Natural killer cell (primary cell): ENCODE results near the gene TMEM184C. TPM values are rescaled to one million over a fixed set of nuclear protein-coding genes. Genes with fewer than 3 reads are reported as not detected.

ENCODE experiments used
- ATAC-seq, 3 donors: fragments of 150-1000 bp in 2 of 3; fragments of 200-7000 bp in 1 of 3; cut with Tn5 transposase; 1 replicate in 1 of 3; 2 replicates in 2 of 3; pipeline ENCODE4 v1.10.0; 2021; ENCODE audit warnings: mild to moderate bottlenecking in 2 of 3, moderate library complexity in 2 of 3
- DNase-seq, 2 donors: peaks; one replicate each; pipeline versions ENCODE4 v3.0.0 to v3.0.0-alpha.2; 2013 to 2021; ENCODE audit warnings: mixed read lengths in 1 of 2
- H3K27ac ChIP-seq: one replicate; pipeline ENCODE4 v1.5.1; 2013; ENCODE audit warnings: mild to moderate bottlenecking, low read length
- H3K27me3 ChIP-seq: one replicate; pipeline ENCODE4 v1.6.1; 2013; ENCODE audit warnings: low read length; ENCODE audit not compliant: control insufficient read depth, insufficient read depth
- H3K36me3 ChIP-seq: one replicate; pipeline ENCODE4 v1.6.1; 2013; ENCODE audit warnings: low read length; ENCODE audit not compliant: control insufficient read depth, insufficient read depth
- H3K4me1 ChIP-seq: one replicate; pipeline ENCODE4 v1.6.1; 2013; ENCODE audit warnings: low read length; ENCODE audit not compliant: control insufficient read depth, insufficient read depth
- H3K4me3 ChIP-seq: one replicate; pipeline ENCODE4 v1.5.1; 2013; ENCODE audit warnings: low read length
- H3K9me3 ChIP-seq: one replicate; pipeline ENCODE4 v1.6.1; 2013; ENCODE audit warnings: low read length; ENCODE audit not compliant: control insufficient read depth, insufficient read depth
- H3K27ac Mint-ChIP-seq, 2 donors: one replicate each; pipeline ENCODE4 v1.8.0; 2022; ENCODE audit warnings: mild to moderate bottlenecking in 2 of 2, mixed read lengths in 2 of 2, moderate library complexity in 1 of 2
- H3K27me3 Mint-ChIP-seq, 2 donors: one replicate each; pipeline ENCODE4 v1.8.0; 2022; ENCODE audit warnings: low read depth in 2 of 2, mixed read lengths in 2 of 2
- H3K36me3 Mint-ChIP-seq: one replicate; pipeline ENCODE4 v1.8.0; 2022; ENCODE audit warnings: mixed read lengths
- H3K4me1 Mint-ChIP-seq, 2 donors: one replicate each; pipeline ENCODE4 v1.8.0; 2022; ENCODE audit warnings: mixed read lengths in 2 of 2
- H3K4me3 Mint-ChIP-seq: one replicate; pipeline ENCODE4 v1.8.0; 2022; ENCODE audit warnings: mild to moderate bottlenecking, moderate library complexity, mixed read lengths
- H3K9me3 Mint-ChIP-seq, 2 donors: one replicate each; pipeline ENCODE4 v1.8.0; 2022; ENCODE audit warnings: mixed read lengths in 2 of 2
- CTCF ChIP-seq: fragments of 200-600 bp; IDR thresholded peaks from one replicate; pipeline ENCODE4 v1.8.0; 2022; ENCODE audit warnings: antibody characterized with exemption
- WGBS: methylation state at CpG from one replicate; pipeline ENCODE4 v1.1.7; 2013; ENCODE audit warnings: missing lambda C conversion rate; ENCODE audit not compliant: insufficient coverage; 5-methylcytosine and 5-hydroxymethylcytosine counted together
- intact Hi-C: fragments of 100-400 bp; cut with micrococcal nuclease; formaldehyde crosslinking; loops from one replicate; pipeline ENCODE4 v1.14.2; 2022
- total RNA-seq, 4 donors: library from RNA; stranded (reverse); fragments of 120-200 nt in 1 of 4; gene quantifications; one replicate each; pipeline versions ENCODE4 v1.2.3 to v1.2.4, GENCODE V29; 2013 to 2022

Gene TMEM184C
- total RNA-seq, 3 donors from 2014 or later (not counting 1 experiment from before 2014, with no cell fraction given), result 14.4 to 15.5 (median 15.1) TPM

GRCh38 chr4:147635348-147635747 is 18.2 kb downstream of the TMEM184C start:
- Mint-ChIP-seq H3K4me1 (peaks cover 11 to 16% of the 10 kb centered on the region in 2 donors), H3K27me3 (no peaks in the 10 kb centered on the region), H3K36me3 (peaks cover 17% of the 10 kb centered on the region), H3K27ac (no peak overlapping the region), H3K4me3 (no peak overlapping the region), H3K9me3 (no peaks in the 10 kb centered on the region)
- no peaks in the 10 kb centered on the region for H3K4me1 ChIP-seq
- ATAC-seq (no peak), DNase-seq (no peak)
- peaks cover 67% of the 10 kb centered on the region for H3K36me3 ChIP-seq
- H3K4me3 ChIP-seq, result no peak overlapping the region
- no peak overlapping the region for H3K27ac ChIP-seq
- no peaks in the 10 kb centered on the region for H3K27me3 ChIP-seq
- H3K9me3 ChIP-seq, result no peaks in the 10 kb centered on the region
- TF ChIP-seq CTCF, result no peak
- intact Hi-C loops, result no loop called here

GRCh38 chr4:147638365-147638764 is 21.2 kb downstream of the TMEM184C start:
- Mint-ChIP-seq H3K9me3 (no peaks in the 10 kb centered on the region), H3K36me3 (peaks cover 17% of the 10 kb centered on the region), H3K4me3 (no peak overlapping the region), H3K27me3 (no peaks in the 10 kb centered on the region), H3K4me1 (peaks cover 11 to 17% of the 10 kb centered on the region in 2 donors), H3K27ac (no peak overlapping the region)
- Histone ChIP-seq H3K4me1 (no peaks in the 10 kb centered on the region), H3K9me3 (no peaks in the 10 kb centered on the region), H3K4me3 (no peak overlapping the region), H3K27ac (no peak overlapping the region), H3K36me3 (peaks cover 53% of the 10 kb centered on the region), H3K27me3 (no peaks in the 10 kb centered on the region)
- intact Hi-C loops, result no loop called here
- ATAC-seq (no peak), DNase-seq (no peak)
- TF ChIP-seq CTCF, result no peak
- WGBS, result no CpG with 5 or more reads among the region's 1 CpG

GRCh38 chr4:147638942-147639341 is 21.7 kb downstream of the TMEM184C start:
- peaks cover 48% of the 10 kb centered on the region for H3K36me3 ChIP-seq
- Mint-ChIP-seq H3K27ac (peak overlapping the region; percentile 9 to 17), H3K9me3 (no peaks in the 10 kb centered on the region), H3K27me3 (no peaks in the 10 kb centered on the region), H3K36me3 (peaks cover 17% of the 10 kb centered on the region), H3K4me1 (peaks cover 11 to 17% of the 10 kb centered on the region in 2 donors), H3K4me3 (no peak overlapping the region)
- ATAC-seq (no peak), DNase-seq (no peak)
- no peak overlapping the region for H3K27ac ChIP-seq
- H3K9me3 ChIP-seq, result no peaks in the 10 kb centered on the region
- WGBS, result 100% methylated on average over 1 of the region's 2 CpGs
- no peak overlapping the region for H3K4me3 ChIP-seq
- TF ChIP-seq CTCF, result no peak
- H3K4me1 ChIP-seq, result no peaks in the 10 kb centered on the region
- no peaks in the 10 kb centered on the region for H3K27me3 ChIP-seq
- intact Hi-C loops, result no loop called here

GRCh38 chr4:147639388-147639787 is 22.2 kb downstream of the TMEM184C start:
- Histone ChIP-seq H3K4me3 (no peak overlapping the region), H3K4me1 (no peaks in the 10 kb centered on the region), H3K36me3 (peaks cover 44% of the 10 kb centered on the region), H3K27ac (no peak overlapping the region), H3K27me3 (no peaks in the 10 kb centered on the region), H3K9me3 (no peaks in the 10 kb centered on the region)
- TF ChIP-seq CTCF, result no peak
- Mint-ChIP-seq H3K27me3 (no peaks in the 10 kb centered on the region), H3K4me3 (no peak overlapping the region), H3K27ac (peak overlapping the region; percentile 9 to 17), H3K4me1 (peaks cover 11 to 17% of the 10 kb centered on the region in 2 donors), H3K36me3 (peaks cover 17% of the 10 kb centered on the region), H3K9me3 (no peaks in the 10 kb centered on the region)
- no peak for DNase-seq
- intact Hi-C loops, result no loop called here
- ATAC-seq, result no peak
